GM23338 (cell line): ENCODE results near the gene UNC13D. TPM values are rescaled to one million over a fixed set of nuclear protein-coding genes. Genes with fewer than 3 reads are reported as not detected.
"Not testable (repeated sequence)": the region's sequence is repeated elsewhere in the genome, so short reads cannot be mapped to it uniquely, and the experiment has no call there.

ENCODE experiments used
- ATAC-seq: fragments of 200-7000 bp; cut with Tn5 transposase; 3 replicates; pipeline ENCODE4 v1.9.1; 2020
- DNase-seq: peaks from one replicate; pipeline ENCODE4 v3.0.0-alpha.2; 2015; ENCODE audit warnings: low spot score
- H2AFZ ChIP-seq: fragments of 200-600 bp; sonication (generic); 2 replicates; pipeline ENCODE4 v1.8.0; 2016; ENCODE audit warnings: antibody characterized with exemption, mild to moderate bottlenecking, moderate library complexity
- H3F3A ChIP-seq: fragments of 200-600 bp; sonication (generic); replicated peaks from 2 replicates; pipeline ENCODE4 v1.8.0; 2017; ENCODE audit warnings: antibody characterized with exemption, mixed run types, low read depth
- H3K27ac ChIP-seq: fragments of 200-600 bp; sonication (generic); 2 replicates; pipeline ENCODE4 v1.6.1; 2016; ENCODE audit warnings: low read depth
- H3K27me3 ChIP-seq: fragments of 200-600 bp; sonication (generic); 2 replicates; pipeline ENCODE4 v1.8.0; 2016; ENCODE audit warnings: mild to moderate bottlenecking, mixed run types, moderate library complexity; ENCODE audit not compliant: insufficient read depth
- H3K36me3 ChIP-seq: fragments of 200-600 bp; sonication (generic); 2 replicates; pipeline ENCODE4 v1.8.0; 2016; ENCODE audit warnings: mild to moderate bottlenecking; ENCODE audit not compliant: insufficient read depth
- H3K4me1 ChIP-seq: fragments of 200-600 bp; sonication (generic); 2 replicates; pipeline ENCODE4 v1.8.0; 2016; ENCODE audit warnings: mild to moderate bottlenecking, moderate library complexity; ENCODE audit not compliant: insufficient read depth
- H3K4me2 ChIP-seq: fragments of 200-600 bp; sonication (generic); 2 replicates; pipeline ENCODE4 v1.7.1; 2017; ENCODE audit warnings: mixed run types
- H3K4me3 ChIP-seq: fragments of 200-600 bp; sonication (generic); 2 replicates; pipeline ENCODE4 v1.6.1; 2016; ENCODE audit warnings: mixed run types
- H3K79me2 ChIP-seq: fragments of 200-600 bp; sonication (generic); replicated peaks from 2 replicates; pipeline ENCODE4 v1.8.0; 2017; ENCODE audit warnings: mild to moderate bottlenecking; ENCODE audit not compliant: insufficient read depth
- H3K9me2 ChIP-seq: fragments of 200-600 bp; sonication (generic); 2 replicates; pipeline ENCODE4 v1.8.0; 2017; ENCODE audit not compliant: insufficient read depth
- H4K20me1 ChIP-seq: fragments of 200-600 bp; sonication (generic); replicated peaks from 2 replicates; pipeline ENCODE4 v1.8.0; 2017; ENCODE audit warnings: mild to moderate bottlenecking; ENCODE audit not compliant: insufficient read depth
- H3K27ac Mint-ChIP-seq: 2 replicates; pipeline ENCODE4 v1.8.0; 2020; ENCODE audit warnings: inconsistent platforms, mild to moderate bottlenecking, moderate library complexity, mixed read lengths
- H3K27me3 Mint-ChIP-seq: 3 replicates; pipeline ENCODE4 v1.8.0; 2022; ENCODE audit warnings: low read depth, mild to moderate bottlenecking, moderate library complexity, mixed read lengths, inconsistent platforms; ENCODE audit not compliant: insufficient read depth, poor library complexity
- H3K36me3 Mint-ChIP-seq: 3 replicates; pipeline ENCODE4 v1.8.0; 2021; ENCODE audit warnings: low read depth, mild to moderate bottlenecking, inconsistent platforms, moderate library complexity, mixed read lengths
- H3K4me1 Mint-ChIP-seq: 3 replicates; pipeline ENCODE4 v1.8.0; 2020; ENCODE audit warnings: mild to moderate bottlenecking, inconsistent platforms, mixed read lengths
- H3K4me3 Mint-ChIP-seq: 3 replicates; pipeline ENCODE4 v1.8.0; 2021; ENCODE audit warnings: moderate library complexity, mild to moderate bottlenecking, inconsistent platforms, mixed read lengths
- H3K9me3 Mint-ChIP-seq: 3 replicates; pipeline ENCODE4 v1.8.0; 2020; ENCODE audit warnings: moderate library complexity, mild to moderate bottlenecking, inconsistent platforms, mixed read lengths
- CREB1 ChIP-seq: fragments of 250-450 bp; sonication (Bioruptor Pico); IDR thresholded peaks from 2 replicates; pipeline ENCODE4 v1.5.0; 2020; ENCODE audit warnings: low read depth, mild to moderate bottlenecking, moderate library complexity
- EZH2phosphoT487 ChIP-seq: fragments of 200-600 bp; sonication (generic); IDR thresholded peaks from one replicate; pipeline ENCODE4 v1.8.1; 2018; ENCODE audit warnings: antibody characterized with exemption; ENCODE audit not compliant: unreplicated experiment
- POLR2AphosphoS5 ChIP-seq: IDR thresholded peaks from 2 replicates; pipeline ENCODE4 v1.6.1; 2016; ENCODE audit warnings: antibody characterized with exemption, low read depth
- polyA plus RNA-seq: library from polyadenylated mRNA; unstranded; fragments of >200 nt; fragmentation: Nextera tagmentation; extraction: Ambion mirVana; gene quantifications from 2 replicates; pipeline ENCODE4 v1.2.1, GENCODE V29; 2016
- total RNA-seq: library from RNA; depleted of rRNA; stranded (reverse); fragments of >200 nt; shearing (Covaris generic); gene quantifications from 2 replicates; pipeline ENCODE4 v1.2.3, GENCODE V29; 2014
- TF ChIP-seq, protein P1 (sequence below): IDR thresholded peaks from 2 replicates; pipeline ENCODE4 v1.6.1; 2016; ENCODE audit warnings: antibody characterized with exemption

UNC13D gene
- total and polyA plus RNA-seq, 2 experiments from 2014 or later: 5.9 to 10.8 TPM

DNA sequence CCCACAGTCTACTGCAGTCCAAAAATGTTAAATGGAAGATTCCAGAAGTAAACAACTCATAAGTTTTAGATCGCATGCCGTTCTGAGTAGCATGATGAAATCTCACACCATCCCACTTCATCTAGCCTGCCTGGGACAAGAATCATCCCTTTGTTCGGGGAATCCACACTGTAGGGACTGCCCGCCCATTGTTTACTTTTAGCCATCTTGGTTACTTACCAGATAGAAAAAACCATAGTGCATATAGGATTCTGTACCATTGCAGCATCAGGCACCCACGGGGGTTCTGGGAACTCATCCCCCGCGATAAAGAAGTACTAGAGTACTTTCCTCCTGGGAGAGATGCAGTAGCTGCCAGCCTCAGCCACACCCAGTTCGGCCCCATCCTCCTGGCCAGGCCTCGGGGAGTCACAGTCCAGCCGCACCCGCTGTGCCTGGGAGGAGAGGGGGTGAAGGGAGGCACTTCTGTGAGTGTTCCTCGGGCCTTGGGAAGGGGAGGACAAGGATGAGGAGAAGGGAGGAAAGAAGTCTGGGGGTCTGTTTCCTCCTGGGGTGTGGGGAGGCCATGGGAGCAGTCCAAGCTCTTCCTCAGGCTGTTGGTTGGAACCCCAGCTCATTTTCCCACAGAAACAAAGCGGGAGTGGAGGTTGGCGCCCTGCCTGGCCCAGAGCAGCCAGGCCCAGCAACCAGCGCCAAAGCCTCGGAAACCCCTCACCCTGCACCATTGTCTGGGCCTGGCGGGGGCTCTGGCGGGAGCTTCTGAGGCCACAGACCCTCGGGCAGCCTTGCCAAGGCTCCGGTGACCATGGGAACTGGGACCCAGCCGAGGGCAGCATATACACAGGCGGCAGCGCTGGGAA, 25.3 kb upstream of the UNC13D start (continued):
- TF ChIP-seq EZH2phosphoT487 (no peak), CREB1 (CRISPR knock-in tag) (no peak), POLR2AphosphoS5 (no peak)
- TF ChIP-seq, protein P1, sequence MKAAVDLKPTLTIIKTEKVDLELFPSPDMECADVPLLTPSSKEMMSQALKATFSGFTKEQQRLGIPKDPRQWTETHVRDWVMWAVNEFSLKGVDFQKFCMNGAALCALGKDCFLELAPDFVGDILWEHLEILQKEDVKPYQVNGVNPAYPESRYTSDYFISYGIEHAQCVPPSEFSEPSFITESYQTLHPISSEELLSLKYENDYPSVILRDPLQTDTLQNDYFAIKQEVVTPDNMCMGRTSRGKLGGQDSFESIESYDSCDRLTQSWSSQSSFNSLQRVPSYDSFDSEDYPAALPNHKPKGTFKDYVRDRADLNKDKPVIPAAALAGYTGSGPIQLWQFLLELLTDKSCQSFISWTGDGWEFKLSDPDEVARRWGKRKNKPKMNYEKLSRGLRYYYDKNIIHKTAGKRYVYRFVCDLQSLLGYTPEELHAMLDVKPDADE: no peak

DNA sequence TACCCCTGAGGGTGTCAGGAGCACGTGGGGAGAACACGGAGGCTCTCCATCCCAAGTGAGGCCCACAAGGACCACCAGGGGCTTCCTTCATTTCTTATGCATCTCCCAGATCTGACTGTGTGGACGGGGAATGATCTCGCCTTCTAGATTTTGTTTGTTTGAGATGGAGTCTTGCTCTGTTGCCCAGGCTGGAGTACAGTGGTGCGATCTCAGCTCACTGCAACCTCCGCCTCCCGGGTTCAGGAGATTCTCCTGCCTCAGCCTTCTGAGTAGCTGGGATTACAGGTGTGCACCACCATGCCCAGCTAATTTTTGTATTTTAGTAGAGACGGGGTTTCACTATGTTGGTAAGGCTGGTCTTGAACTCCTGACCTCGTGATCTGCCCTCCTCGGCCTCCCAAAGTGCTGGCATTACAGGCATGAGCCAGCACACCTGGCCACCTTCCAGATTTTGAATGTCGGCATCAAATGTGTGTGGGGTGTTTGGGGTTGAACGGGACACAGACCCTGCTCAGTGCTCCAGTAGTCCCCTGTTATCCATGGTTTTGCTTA, 24.6 kb upstream of the UNC13D start:
- not testable (repeated sequence) for H3K36me3 ChIP-seq, H3K9me2 ChIP-seq, H3F3A ChIP-seq, H3K27ac ChIP-seq, ATAC-seq, H3K36me3 Mint-ChIP-seq, H4K20me1 ChIP-seq, H3K9me3 Mint-ChIP-seq, H3K4me1 ChIP-seq, H3K4me2 ChIP-seq, H3K27me3 ChIP-seq, H3K79me2 ChIP-seq, DNase-seq, H3K4me3 Mint-ChIP-seq, H3K4me3 ChIP-seq
- Mint-ChIP-seq H3K4me1 (peaks cover 20% of the 10 kb centered on the region), H3K27ac (peak overlapping the region; percentile 69), H3K27me3 (peaks cover 12% of the 10 kb centered on the region)
- H2AFZ ChIP-seq: peak overlapping the region; percentile 95; the same call in 1 of the 2 replicates

DNA sequence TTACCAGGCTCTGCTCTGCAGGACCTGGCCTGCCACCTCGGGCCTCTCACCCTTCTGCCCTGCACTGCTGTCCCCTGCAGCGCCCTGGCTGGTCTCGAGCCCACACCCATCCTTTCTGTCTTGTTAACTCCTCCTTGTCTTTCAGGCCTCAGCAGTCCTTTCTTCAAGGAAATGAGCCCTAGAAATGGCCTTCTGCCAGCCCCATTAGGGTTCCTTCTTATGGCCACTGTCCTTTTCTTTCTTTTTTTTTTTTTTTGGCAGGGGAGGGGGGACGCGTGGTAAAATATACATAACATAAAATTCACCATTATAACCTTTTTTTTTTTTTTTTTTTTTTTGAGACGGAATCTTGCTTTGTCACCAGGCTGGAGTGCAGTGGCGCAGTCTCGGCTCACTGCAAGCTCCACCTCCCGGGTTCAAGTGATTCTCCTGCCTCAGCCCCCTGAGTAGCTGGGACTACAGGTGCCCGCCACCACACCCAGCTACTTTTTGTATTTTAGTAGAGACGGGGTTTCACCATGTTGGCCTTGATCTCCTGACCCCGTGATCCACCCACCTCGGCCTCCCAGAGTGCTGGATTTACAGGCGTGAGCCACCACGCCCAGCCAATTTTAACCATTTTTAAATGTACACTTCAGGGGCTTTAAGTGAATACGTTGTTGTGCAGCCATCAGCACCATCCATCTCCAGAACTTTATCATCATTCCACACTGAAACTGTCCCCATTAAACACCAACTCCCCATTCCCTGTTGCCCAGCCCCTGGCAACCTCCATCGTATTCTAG, 21.4 kb upstream of the UNC13D start:
- 0 out of 2 replicates have a peak, but pooled peaks cover 12% of the 10 kb centered on the region for H3F3A ChIP-seq
- not testable (repeated sequence) for H3K27me3 ChIP-seq, H3K36me3 Mint-ChIP-seq, H3K4me3 ChIP-seq, H3K4me1 ChIP-seq, H3K9me2 ChIP-seq, H3K36me3 ChIP-seq, DNase-seq, H3K27ac Mint-ChIP-seq, H3K4me2 ChIP-seq, H3K9me3 Mint-ChIP-seq, H3K4me3 Mint-ChIP-seq, H4K20me1 ChIP-seq, H3K79me2 ChIP-seq
- 0 out of 2 replicates have a peak overlapping the region, but pooled peaks have one; percentile 53 for H3K27ac ChIP-seq
- H3K27me3 Mint-ChIP-seq: peaks cover 17% of the 10 kb centered on the region
- H2AFZ ChIP-seq: peak overlapping the region; percentile 61; the same call in 1 of the 2 replicates
- ATAC-seq: peak; percentile 13
- H3K4me1 Mint-ChIP-seq: peaks cover 18% of the 10 kb centered on the region

DNA sequence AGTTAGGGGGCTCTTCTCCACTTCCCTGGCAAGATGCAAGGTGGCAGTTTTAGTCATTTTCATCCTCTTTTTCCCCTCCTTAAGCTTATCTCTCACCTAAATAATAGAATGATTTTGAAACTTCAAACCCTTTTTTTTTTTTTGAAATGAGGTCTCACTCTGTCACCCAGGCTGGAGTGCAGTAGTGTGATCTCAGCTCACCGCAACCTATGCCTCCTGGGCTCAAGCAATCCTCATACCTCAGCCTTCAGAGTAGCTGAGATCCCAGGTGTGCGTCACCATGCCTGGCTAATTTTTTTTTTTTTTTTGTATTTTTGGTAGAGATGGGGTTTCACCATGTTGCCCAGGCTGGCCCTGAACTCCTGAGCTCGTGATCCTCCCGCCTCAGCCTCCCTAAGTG, 20.7 kb upstream of the UNC13D start:
- H3K4me3 ChIP-seq, H3K27me3 ChIP-seq, H3K36me3 ChIP-seq, H3K4me3 Mint-ChIP-seq, DNase-seq, H3K36me3 Mint-ChIP-seq, H3K4me2 ChIP-seq, H4K20me1 ChIP-seq, H3K79me2 ChIP-seq, H3K9me2 ChIP-seq, H3K27ac Mint-ChIP-seq, H3K4me1 ChIP-seq, H3K9me3 Mint-ChIP-seq: not testable (repeated sequence)
- peaks cover 15% of the 10 kb centered on the region for H3K4me1 Mint-ChIP-seq
- Histone ChIP-seq H3F3A (0 out of 2 replicates have a peak, but pooled peaks cover 12% of the 10 kb centered on the region), H2AFZ (peak overlapping the region; percentile 61; the same call in 1 of the 2 replicates), H3K27ac (0 out of 2 replicates have a peak overlapping the region, but pooled peaks have one; percentile 53)
- peak; percentile 8 for ATAC-seq
- peaks cover 19% of the 10 kb centered on the region for H3K27me3 Mint-ChIP-seq
